Measurements from ENCODE around the gene ELL2.

Gene ELL2

DNA sequence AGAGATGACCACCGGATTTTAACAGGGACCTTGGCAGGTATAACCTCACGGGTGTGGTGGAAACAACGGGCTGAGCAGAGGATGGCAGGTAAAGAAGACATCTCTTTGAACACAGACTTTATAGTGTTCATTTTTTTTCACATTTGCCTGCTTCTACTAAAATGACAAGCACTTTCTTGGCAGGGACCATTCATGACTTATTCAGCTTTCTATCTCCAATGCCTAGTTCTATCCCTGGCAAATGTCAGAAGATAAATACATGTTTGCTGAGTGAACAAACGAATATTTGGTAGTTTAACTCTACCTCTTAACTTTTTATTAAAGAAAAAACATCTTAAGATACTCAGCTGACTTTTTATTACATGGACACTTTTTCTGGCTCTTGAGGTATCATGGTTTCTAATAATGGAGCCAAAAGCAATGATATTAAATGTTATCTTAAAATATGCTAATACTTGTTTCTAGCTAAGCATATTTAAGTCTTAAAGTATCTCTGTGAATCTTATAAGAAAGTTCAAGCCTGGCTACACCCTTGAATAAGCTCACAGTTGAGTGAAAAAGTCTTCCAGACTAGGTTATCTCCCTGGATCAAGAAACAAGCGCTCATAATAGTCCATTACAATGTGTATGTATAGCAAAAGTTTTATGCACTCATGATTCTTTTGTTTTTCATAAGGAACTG lies 8.5 kb downstream of the ELL2 start:
- no peak for DNase-seq

GRCh38 chr5:95951916-95952315 lies 9.7 kb downstream of the ELL2 start:
- no peak for DNase-seq

GRCh38 chr5:95949810-95950209 lies 11.8 kb downstream of the ELL2 start:
- no peak for DNase-seq

DNA sequence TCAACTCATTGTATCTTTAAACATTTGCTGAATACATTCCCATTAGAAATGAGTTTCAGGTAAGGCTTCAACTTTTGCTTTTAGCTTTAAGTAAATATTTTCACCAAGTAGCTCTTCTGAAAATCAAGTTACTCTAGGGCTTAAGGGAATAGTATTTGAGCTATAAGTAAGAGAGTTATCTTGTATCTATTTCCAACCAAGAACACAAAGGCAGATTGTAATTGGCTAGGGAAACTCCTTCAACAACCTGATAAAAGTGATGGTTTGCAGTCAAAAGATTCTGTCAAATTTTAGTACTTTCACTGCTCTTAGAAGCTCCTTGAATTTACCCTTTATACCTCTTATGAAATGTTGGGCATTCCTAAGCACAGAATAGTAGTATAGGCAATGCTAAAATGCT lies 13.0 kb downstream of the ELL2 start:
- DNase-seq = no peak

- DNase-seq = no peak
Observed at GRCh38 chr5:95946451-95946850, 15.2 kb downstream of the ELL2 start.

DNA sequence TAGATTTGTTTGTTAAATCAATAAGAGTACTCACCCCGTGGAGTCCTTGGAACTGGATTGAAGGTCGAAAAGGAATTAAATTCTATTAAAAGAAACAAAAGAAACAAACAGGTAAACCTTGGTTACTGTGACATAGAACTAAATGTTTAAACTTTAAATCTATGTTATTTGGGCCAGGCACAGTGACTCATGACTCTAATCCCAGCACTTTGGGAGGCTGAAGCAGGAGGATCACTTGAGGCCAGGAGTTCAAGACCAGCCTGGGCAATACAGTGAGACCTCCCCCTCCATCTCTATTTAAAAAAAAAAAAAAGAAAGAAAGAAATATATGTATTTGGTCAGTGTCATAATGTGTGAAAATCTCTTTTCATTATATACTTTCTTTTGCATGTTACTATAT lies 18.7 kb downstream of the ELL2 start:
- no peak for DNase-seq

DNA sequence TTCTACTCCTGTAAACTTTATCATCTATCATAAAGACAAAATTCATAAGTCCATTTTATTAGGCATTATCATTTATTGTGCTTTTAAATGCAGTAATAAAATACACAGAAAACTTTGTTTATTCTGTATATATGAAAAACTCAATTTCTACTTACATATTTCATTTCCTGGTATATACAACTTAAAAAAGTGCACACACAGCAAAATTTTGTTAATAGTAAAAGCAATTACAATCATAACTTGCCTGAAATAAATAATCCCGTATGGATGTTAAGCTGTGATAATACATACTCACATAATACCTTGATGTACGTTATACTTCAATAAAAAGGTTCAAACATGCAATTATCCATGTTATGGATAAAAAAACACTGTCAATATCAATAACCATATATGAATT lies 19.2 kb downstream of the ELL2 start:
- no peak for DNase-seq

- DNase-seq = no peak
Observed at GRCh38 chr5:95941756-95942155, 19.9 kb downstream of the ELL2 start.

- DNase-seq = no peak
Observed at GRCh38 chr5:95940758-95941682, 20.6 kb downstream of the ELL2 start.

GRCh38 chr5:95939465-95939864 lies 22.2 kb downstream of the ELL2 start:
- DNase-seq = no peak

DNA sequence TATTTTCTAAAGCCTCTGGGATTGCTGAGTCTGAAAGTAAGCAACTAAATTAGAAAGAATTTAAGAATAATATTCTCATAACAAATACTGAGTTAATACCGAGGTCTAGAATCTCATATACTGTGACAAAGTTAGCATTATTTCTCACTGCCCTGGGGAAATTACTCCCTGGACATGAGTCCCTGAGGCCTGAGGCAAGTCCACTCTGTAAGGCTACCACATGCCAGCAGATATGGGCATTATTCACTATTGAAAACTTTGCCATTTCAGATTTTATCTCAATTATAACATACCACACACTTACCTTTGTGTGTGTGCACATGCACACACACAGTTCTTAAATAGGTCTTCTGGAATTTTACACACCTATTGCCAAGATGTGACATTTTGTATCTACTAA lies 22.9 kb downstream of the ELL2 start:
- no peak for DNase-seq

GRCh38 chr5:95938347-95938746 lies 23.3 kb downstream of the ELL2 start:
- no peak for DNase-seq

DNA sequence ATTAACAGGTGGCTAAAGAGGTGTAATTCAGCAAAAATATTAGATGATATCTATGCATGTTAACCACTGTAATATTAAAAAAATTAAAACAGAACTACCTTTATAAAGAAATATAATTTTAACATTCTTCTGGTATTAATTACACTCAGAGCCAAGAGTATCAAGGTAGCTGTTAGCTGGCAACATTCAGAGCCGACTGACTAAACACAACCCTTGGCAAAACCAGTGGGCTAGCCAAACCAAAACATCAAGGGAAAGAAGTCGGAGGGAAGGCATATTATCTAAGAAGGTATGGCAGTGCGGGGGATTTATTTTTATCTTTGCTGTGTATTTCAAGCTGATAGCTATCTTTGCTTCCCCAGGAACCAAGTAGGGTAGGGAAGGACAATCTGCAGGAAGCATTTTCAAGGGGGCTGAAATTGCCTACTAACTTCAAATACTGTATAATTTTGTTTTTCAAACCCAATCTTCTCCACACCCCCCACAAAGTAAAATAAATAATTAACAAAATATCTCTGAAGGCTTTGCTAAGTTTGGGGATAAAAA lies 24.0 kb downstream of the ELL2 start:
- no peak for DNase-seq

- DNase-seq = no peak
Observed at GRCh38 chr5:95936812-95937397, 24.7 kb downstream of the ELL2 start.

DNA sequence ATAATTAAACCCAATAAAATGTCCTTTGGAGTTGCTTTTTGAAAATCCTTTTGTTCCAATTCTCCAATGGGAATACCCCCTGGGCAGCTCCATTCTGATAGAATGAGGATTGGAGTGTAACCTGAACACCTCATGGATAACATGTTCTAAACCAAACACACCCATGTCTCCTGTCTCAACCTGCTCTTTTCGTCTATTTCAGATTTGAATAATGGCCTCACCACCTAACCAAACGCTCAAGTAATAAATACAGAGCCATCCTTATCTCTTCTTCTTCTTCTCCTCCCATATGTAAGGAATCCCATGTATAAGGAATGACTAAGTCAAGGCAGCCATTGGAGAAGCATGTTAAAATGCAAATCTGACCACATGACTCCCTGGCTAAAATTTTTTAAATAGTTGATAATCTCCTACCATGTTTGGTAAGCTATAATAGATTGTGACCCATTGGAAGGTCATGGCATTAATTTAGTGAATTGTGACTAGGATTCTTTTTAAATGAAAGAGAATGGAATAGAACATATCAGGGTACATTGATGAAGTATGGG lies 26.0 kb downstream of the ELL2 start:
- DNase-seq = peak; percentile 64

- DNase-seq = no peak
Observed at GRCh38 chr5:95934207-95934804, 27.3 kb downstream of the ELL2 start.

GRCh38 chr5:95932941-95933340 lies 28.7 kb downstream of the ELL2 start:
- no peak for DNase-seq

GRCh38 chr5:95931079-95931833 lies 30.4 kb downstream of the ELL2 start:
- no peak for DNase-seq

- no peak for DNase-seq
Observed at GRCh38 chr5:95930141-95930930, 31.3 kb downstream of the ELL2 start.

DNA sequence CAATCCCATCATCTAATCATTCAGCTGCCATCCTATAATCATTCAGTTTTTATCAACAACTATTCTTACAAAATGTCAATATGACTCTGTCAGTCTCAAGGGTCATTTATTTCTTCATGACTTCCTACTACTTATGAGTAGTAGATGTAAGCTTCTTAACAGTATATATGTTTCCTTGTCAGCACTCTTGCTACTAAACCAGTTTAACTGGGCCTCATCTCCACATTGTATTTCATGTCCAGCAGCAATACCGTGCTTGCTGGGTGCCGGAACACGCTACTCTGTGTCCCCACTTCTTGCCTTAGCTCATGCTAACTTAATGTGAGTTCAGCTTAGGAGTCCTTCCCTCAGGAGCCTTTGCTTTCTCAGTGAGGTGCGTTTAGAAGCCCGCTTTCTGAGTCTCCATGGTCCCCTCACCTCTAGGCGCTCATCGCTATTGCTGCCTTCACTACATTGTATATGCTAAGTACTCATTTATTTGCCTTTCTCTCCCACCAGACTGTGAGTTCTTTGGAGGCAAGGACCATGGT lies 32.9 kb downstream of the ELL2 start:
- DNase-seq = no peak
